Loucy (cell line): ENCODE measurements around the gene TRIM39.

Experiments used
- CTCF ChIP-seq: fragments of 200-600 bp; sonication (generic); conservative IDR thresholded peaks from 2 replicates; pipeline ENCODE4 v1.5.1; 2014; ENCODE audit warnings: mild to moderate bottlenecking, antibody characterized with exemption, low read length
- EZH2phosphoT487 ChIP-seq: fragments of 200-600 bp; IDR thresholded peaks from 2 replicates; pipeline ENCODE4 v1.6.1; 2018; ENCODE audit warnings: antibody characterized with exemption, mild to moderate bottlenecking, moderate library complexity, borderline replicate concordance

GRCh38 chr6:30283761-30284160, 43.0 kb upstream of the TRIM39 start:
- no peak for TF ChIP-seq CTCF
- TF ChIP-seq EZH2phosphoT487: no peak
